GM19193 (cell line): Measurements from ENCODE around the gene KLRK1.
A peak's percentile ranks its signal among the peaks of the same experiment; 100 is the strongest.

Experiments used
- POLR2A ChIP-seq: IDR thresholded peaks from 4 replicates; pipeline ENCODE4 v1.6.1; 2011; ENCODE audit not compliant: insufficient read depth, insufficient read length; ENCODE audit errors: extremely low read depth

KLRK1 gene

GRCh38 chr12:10385166-10385613, 4.7 kb downstream of the KLRK1 start:
- no peak for TF ChIP-seq POLR2A

- TF ChIP-seq POLR2A, result no peak
Observed at GRCh38 chr12:10384191-10384590, 5.7 kb downstream of the KLRK1 start.

- TF ChIP-seq POLR2A, result no peak
Observed at GRCh38 chr12:10381928-10382628, 7.8 kb downstream of the KLRK1 start.

- TF ChIP-seq POLR2A, result no peak
Observed at GRCh38 chr12:10374624-10375018, 15.2 kb downstream of the KLRK1 start.

GRCh38 chr12:10372559-10372958, 17.3 kb downstream of the KLRK1 start:
- TF ChIP-seq POLR2A, result no peak

- no peak for TF ChIP-seq POLR2A
Observed at GRCh38 chr12:10369557-10370415, 20.1 kb downstream of the KLRK1 start.

GRCh38 chr12:10368206-10369171, 21.4 kb downstream of the KLRK1 start:
- TF ChIP-seq POLR2A, result no peak

GRCh38 chr12:10366875-10367274, 23.0 kb downstream of the KLRK1 start:
- no peak for TF ChIP-seq POLR2A

- TF ChIP-seq POLR2A, result no peak
Observed at GRCh38 chr12:10365696-10366405, 24.0 kb downstream of the KLRK1 start.

GRCh38 chr12:10364815-10365622, 24.8 kb downstream of the KLRK1 start:
- TF ChIP-seq POLR2A, result peak; percentile 2

GRCh38 chr12:10363914-10364814, 25.7 kb downstream of the KLRK1 start:
- TF ChIP-seq POLR2A, result peak; percentile 38

- TF ChIP-seq POLR2A, result no peak
Observed at GRCh38 chr12:10363658-10363913, 26.3 kb downstream of the KLRK1 start.
